ENCODE data around the gene FLNB. TPM values are rescaled to one million over a fixed set of nuclear protein-coding genes. Genes with fewer than 3 reads are reported as not detected.

The FLNB gene
- total and polyA plus RNA-seq, 2 of the 13 experiments (the other 11 are each of a cell fraction or from before 2014, with no cell fraction given) = 106 to 130 TPM

GRCh38 chr3:58049143-58049785, 41.0 kb downstream of the FLNB start (continued):
- TF ChIP-seq ZNF256 (CRISPR knock-in tag; conservative IDR thresholded peaks at IDR 0.05) (no peak), MEIS1 (CRISPR knock-in tag; IDR thresholded peaks at IDR 0.05; ENCODE audit: borderline replicate concordance) (peak; percentile 30; the same call in 1 of the 2 replicates), TSC22D2 (CRISPR knock-in tag; IDR thresholded peaks at IDR 0.05; ENCODE audit: borderline replicate concordance) (no peak), NAIF1 (CRISPR knock-in tag; IDR thresholded peaks at IDR 0.05; ENCODE audit: borderline replicate concordance) (no peak), ZNF790 (CRISPR knock-in tag; IDR thresholded peaks at IDR 0.05; ENCODE audit: borderline replicate concordance) (no peak), ONECUT2 (CRISPR knock-in tag; IDR thresholded peaks at IDR 0.05) (no peak), JARID2 (CRISPR knock-in tag; IDR thresholded peaks at IDR 0.05; ENCODE audit: insufficient replicate concordance) (no peak), SSRP1 (CRISPR knock-in tag; IDR thresholded peaks at IDR 0.05) (no peak), TBX3 (IDR thresholded peaks at IDR 0.05; ENCODE audit: borderline replicate concordance) (peak; percentile 37; the same call in 1 of the 2 replicates), NFRKB (IDR thresholded peaks at IDR 0.05) (no peak), NR2C2 (CRISPR knock-in tag; IDR thresholded peaks at IDR 0.05; ENCODE audit: borderline replicate concordance) (peak; percentile 66), ZNF251 (CRISPR knock-in tag; IDR thresholded peaks at IDR 0.05) (no peak), KMT2A (CRISPR knock-in tag; IDR thresholded peaks at IDR 0.05) (0 out of 2 replicates have a peak, but pooled peaks have one; percentile 26), KLF12 (CRISPR knock-in tag; IDR thresholded peaks at IDR 0.05; ENCODE audit: borderline replicate concordance) (no peak), IRF1 (CRISPR knock-in tag; IDR thresholded peaks at IDR 0.05; ENCODE audit: low read depth) (no peak), THAP7 (CRISPR knock-in tag; IDR thresholded peaks at IDR 0.05) (no peak), ZNF83 (CRISPR knock-in tag; IDR thresholded peaks at IDR 0.05; ENCODE audit: borderline replicate concordance) (no peak), ZNF382 (CRISPR knock-in tag; IDR thresholded peaks at IDR 0.05; ENCODE audit: borderline replicate concordance) (no peak), THYN1 (CRISPR knock-in tag; IDR thresholded peaks at IDR 0.05; ENCODE audit: borderline replicate concordance, low read depth) (no peak), ZNF598 (CRISPR knock-in tag; IDR thresholded peaks at IDR 0.05; ENCODE audit: borderline replicate concordance) (peak; percentile 43; the same call in 1 of the 2 replicates), EED (CRISPR knock-in tag; IDR thresholded peaks at IDR 0.05) (no peak), GTF3A (CRISPR knock-in tag; conservative IDR thresholded peaks at IDR 0.05) (no peak), ZNF18 (CRISPR knock-in tag; IDR thresholded peaks at IDR 0.05; ENCODE audit: insufficient replicate concordance) (no peak), E2F2 (CRISPR knock-in tag; IDR thresholded peaks at IDR 0.05; ENCODE audit: borderline replicate concordance) (no peak), RFXAP (CRISPR knock-in tag; IDR thresholded peaks at IDR 0.05; ENCODE audit: borderline replicate concordance) (0 out of 2 replicates have a peak, but pooled peaks have one; percentile 27), TCF7L2 (IDR thresholded peaks at IDR 0.05; ENCODE audit: low read depth, low read length) (no peak), ZNF567 (CRISPR knock-in tag; IDR thresholded peaks at IDR 0.05; ENCODE audit: borderline replicate concordance) (no peak)
